A549 treated with RU486 at 1 μM for 4 hours (cell line): ENCODE results near the gene GLIS2. TPM values are rescaled to one million over a fixed set of nuclear protein-coding genes. Genes with fewer than 3 reads are reported as not detected.

ENCODE experiments used
- total RNA-seq: library from RNA; stranded (reverse); fragments of 200-300 nt; extraction: Qiagen RNA extraction; gene quantifications from 5 replicates; pipeline ENCODE4 v1.2.3, GENCODE V29; 2022; ENCODE audit warnings: low read depth

Gene GLIS2
- total RNA-seq = 22.3 to 32.9 TPM (median 29.9 TPM) in 5 replicates

DNA sequence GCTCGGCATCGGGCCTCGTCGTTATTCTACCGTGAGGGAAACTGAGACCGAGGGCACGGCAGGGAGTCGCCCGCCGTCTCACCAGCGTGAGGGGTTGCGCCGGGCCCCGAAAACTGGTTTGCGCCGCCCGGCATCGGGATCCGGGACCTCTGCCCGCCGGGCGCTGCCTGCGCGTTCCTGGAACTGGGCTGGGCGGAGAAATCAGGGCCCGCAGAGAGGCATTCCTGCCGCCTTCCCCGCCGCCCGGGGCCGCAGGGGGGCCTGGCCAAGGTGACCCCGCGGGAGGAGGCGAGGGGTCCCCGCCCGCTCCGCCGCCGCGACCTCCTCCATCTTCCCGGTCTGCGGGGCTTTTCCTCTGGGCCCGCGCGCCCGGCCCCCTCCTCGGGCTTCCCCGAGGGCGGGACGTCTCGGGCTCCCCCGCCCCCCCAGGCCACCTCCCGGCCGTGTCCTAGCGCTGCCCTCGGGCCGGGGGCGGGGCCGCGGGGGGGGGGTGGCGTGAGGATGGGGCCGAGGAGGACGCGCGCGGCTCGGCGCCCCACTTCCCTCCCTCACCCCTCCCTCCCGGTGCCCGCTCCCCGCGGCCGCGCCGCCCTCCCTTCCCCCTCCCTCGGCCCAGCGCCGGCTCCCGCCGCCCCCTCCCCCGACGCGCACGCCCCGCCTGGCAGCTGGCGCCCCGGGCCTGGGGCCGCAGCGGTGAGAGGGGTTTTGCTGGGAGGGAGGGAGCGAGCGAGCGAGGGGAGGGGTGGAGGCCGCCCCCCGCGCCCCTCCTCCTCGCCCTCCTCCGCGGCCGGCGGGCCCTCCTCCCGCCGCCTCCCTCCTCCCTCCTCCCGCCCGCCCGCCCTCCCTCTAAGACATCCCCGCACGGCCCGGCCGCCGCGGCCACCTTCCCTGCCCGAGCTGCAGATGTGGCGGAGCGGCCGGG, at the start of gene GLIS2:
Gene GLIS2, plus strand, starts transcription at position 882 of the 922 bp plus-strand sequence. CDS start 16,214 bp downstream, outside the sequence.

DNA sequence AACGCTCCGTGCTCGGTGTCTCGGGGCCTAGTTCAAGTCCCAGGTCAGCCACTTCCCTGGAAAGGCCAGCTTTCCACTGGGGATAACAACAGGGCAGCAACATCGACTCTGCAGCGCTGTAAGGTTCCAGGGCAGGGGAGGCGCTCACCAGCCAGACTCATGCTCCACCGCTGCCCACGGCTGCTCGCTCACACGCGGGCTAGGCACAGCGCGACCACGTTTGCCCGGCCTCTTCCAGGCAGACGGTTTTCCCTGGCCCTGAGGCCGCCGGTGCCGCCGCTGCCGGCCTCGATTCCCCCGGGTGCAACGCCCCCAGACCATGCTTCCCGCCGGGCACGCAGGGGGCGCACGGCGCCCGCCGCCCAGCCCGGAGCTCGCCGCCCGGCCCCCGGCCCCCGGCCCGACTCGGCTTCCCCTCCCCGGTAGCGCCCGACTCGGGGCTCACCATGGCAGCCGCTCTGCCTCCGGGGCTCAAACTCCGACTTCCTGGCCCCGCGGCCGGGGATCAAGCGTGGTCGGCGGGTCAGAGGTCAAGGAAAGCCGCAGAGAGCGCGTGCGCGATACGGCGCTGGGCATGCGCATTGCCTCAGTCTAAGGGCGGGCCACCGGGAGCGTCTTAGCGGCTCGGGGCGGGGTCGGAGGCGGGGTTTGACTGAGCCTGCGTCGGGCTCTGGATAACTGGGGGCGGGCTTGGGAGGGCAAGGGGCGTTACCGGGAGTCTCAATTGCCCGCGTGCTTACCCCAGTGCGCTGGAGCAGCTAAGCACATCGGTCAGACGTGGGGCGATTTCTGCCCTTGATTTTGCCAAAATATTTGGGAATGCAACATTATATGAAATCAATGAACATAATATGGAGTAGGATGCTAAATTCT, 35.2 kb downstream of the GLIS2 start, which contains the start of gene PAM16:
Gene PAM16, minus strand, starts transcription at position 535 of the 873 bp plus-strand sequence. Its CDS starts 87 bp downstream, at position 448.

DNA sequence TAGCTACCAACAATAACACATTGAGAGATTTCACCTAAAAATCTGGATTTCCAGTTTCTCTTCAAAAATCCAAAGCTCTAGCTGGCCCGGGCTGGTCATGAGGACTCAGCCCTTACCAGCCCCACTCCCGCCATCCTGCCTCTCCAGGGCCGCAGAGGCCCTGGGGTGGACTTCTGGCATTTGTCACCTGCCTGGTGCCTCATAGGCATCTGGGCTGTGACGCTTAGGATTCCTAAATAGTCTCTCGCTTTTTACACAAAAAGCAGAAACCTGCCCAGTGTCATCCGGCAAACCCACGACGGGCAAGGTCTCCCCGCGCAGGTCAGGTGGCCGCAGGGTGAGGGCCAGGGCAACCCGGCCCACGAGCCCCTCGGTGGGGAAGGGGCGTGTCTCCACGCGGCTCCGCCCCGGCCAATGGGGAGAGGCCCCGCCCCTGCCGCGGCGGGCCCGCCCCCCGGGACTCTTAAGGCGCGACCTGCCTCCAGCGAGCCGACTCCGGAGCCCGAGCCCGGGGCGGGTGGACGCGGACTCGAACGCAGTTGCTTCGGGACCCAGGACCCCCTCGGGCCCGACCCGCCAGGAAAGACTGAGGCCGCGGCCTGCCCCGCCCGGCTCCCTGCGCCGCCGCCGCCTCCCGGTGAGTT, 55.6 kb downstream of the GLIS2 start, which contains the start of gene VASN:
Gene VASN, plus strand, starts transcription at position 492 of the 644 bp plus-strand sequence. CDS start 9,030 bp downstream, outside the sequence.

Other genes starting within 250 kb of the GLIS2 start
- gene ADCY9, start 199.6 kb upstream of the GLIS2 start, total RNA-seq = 5.8 to 8.0 TPM (median 6.7 TPM) in 5 replicates
- gene SRL, start 74.0 kb upstream of the GLIS2 start, total RNA-seq = 0.02 to 0.08 TPM (median 0.04 TPM) in 4 of 5 replicates, not detected in the other
- 18.2 to 24.4 TPM (median 21.0 TPM) in 5 replicates for gene TFAP4, start 43.0 kb upstream of the GLIS2 start, total RNA-seq
- 57.7 to 79.1 TPM (median 78.2 TPM) in 5 replicates for gene PAM16, start 35.3 kb downstream of the GLIS2 start, total RNA-seq
- 4.8 to 7.8 TPM (median 6.7 TPM) in 5 replicates for gene VASN, start 55.8 kb downstream of the GLIS2 start, total RNA-seq
- 11.5 to 18.4 TPM (median 12.9 TPM) in 5 replicates for gene CORO7, start 100.5 kb downstream of the GLIS2 start, total RNA-seq
- 59.0 to 72.9 TPM (median 72.5 TPM) in 5 replicates for gene DNAJA3, start 109.8 kb downstream of the GLIS2 start, total RNA-seq
- gene NMRAL1, start 158.6 kb downstream of the GLIS2 start, total RNA-seq = 41.2 to 47.2 TPM (median 43.5 TPM) in 5 replicates
- 51.4 to 58.9 TPM (median 55.7 TPM) in 5 replicates for gene HMOX2, start 160.3 kb downstream of the GLIS2 start, total RNA-seq
- gene CDIP1, start 222.7 kb downstream of the GLIS2 start, total RNA-seq = 9.8 to 12.2 TPM (median 11.0 TPM) in 5 replicates
- not detected in 5 replicates for gene C16orf96, start 240.3 kb downstream of the GLIS2 start, total RNA-seq